ENCODE data around the gene IMPG2. TPM values are rescaled to one million over a fixed set of nuclear protein-coding genes. Genes with fewer than 3 reads are reported as not detected.

Gene IMPG2
- total RNA-seq, 2 experiments from 2014 or later: 0.03 TPM; not detected in 1

- H3K4me2 ChIP-seq (ENCODE audit: low read length): no peak overlapping the region
- no peaks in the 10 kb centered on the region for H4K20me1 ChIP-seq (ENCODE audit: insufficient read depth, low read length)
- no peaks in the 10 kb centered on the region for H3K79me2 ChIP-seq (ENCODE audit: insufficient read depth, low read depth, low read length)
- no peaks in the 10 kb centered on the region for H3K9me2 ChIP-seq (ENCODE audit: insufficient read depth, low read length)
- no peak for DNase-seq (ENCODE audit: low spot score)
- H3K36me3 ChIP-seq (ENCODE audit: insufficient read depth, low read length): no peaks in the 10 kb centered on the region
- no peak overlapping the region for H3K4me3 ChIP-seq (ENCODE audit: low read depth, low read length, poor library complexity, severe bottlenecking)
- intact Hi-C loops (cut with micrococcal nuclease; ENCODE audit: unreplicated experiment): no loop called here
- H2AFZ ChIP-seq (ENCODE audit: low read length): no peak overlapping the region
- ChIA-PET POLR2A (no interaction called here), CTCF (ENCODE audit: unreplicated experiment) (no interaction called here)
- TF ChIP-seq CTCF (conservative IDR thresholded peaks at IDR 0.05; ENCODE audit: low read length) (no peak), EZH2phosphoT487 (IDR thresholded peaks at IDR 0.05; ENCODE audit: borderline replicate concordance, low read depth, low read length) (no peak)
- no peaks in the 10 kb centered on the region for H3K4me1 ChIP-seq (ENCODE audit: insufficient read depth, low read length, poor library complexity, severe bottlenecking)
- H3K9me3 ChIP-seq (ENCODE audit: low read length): no peaks in the 10 kb centered on the region
- BruUV-seq (replicated peaks): no TSS peak
- no peak overlapping the region for H3K27ac ChIP-seq (ENCODE audit: low read depth, low read length, poor library complexity, severe bottlenecking)
Observed at GRCh38 chr3:101177577-101177976, 142.8 kb downstream of the IMPG2 start.

Other genes starting within 250 kb of the IMPG2 start
- 13.6 and 17.7 TPM in 2 replicates for gene SENP7, start 192.6 kb upstream of the IMPG2 start, total RNA-seq (2014; rRNA removed; shearing (Covaris generic))
- gene SENP7, start 192.6 kb upstream of the IMPG2 start, total RNA-seq (2022): 18.0 and 19.5 TPM in 2 replicates
- gene TRMT10C, start 241.3 kb upstream of the IMPG2 start, total RNA-seq (2014; rRNA removed; shearing (Covaris generic)): 23.6 and 26.5 TPM in 2 replicates
- gene TRMT10C, start 241.3 kb upstream of the IMPG2 start, total RNA-seq (2022): 25.6 and 29.1 TPM in 2 replicates

Data from OCI-LY7 (cell line).